Measurements from ENCODE around the gene NDST1.

Gene NDST1

DNA sequence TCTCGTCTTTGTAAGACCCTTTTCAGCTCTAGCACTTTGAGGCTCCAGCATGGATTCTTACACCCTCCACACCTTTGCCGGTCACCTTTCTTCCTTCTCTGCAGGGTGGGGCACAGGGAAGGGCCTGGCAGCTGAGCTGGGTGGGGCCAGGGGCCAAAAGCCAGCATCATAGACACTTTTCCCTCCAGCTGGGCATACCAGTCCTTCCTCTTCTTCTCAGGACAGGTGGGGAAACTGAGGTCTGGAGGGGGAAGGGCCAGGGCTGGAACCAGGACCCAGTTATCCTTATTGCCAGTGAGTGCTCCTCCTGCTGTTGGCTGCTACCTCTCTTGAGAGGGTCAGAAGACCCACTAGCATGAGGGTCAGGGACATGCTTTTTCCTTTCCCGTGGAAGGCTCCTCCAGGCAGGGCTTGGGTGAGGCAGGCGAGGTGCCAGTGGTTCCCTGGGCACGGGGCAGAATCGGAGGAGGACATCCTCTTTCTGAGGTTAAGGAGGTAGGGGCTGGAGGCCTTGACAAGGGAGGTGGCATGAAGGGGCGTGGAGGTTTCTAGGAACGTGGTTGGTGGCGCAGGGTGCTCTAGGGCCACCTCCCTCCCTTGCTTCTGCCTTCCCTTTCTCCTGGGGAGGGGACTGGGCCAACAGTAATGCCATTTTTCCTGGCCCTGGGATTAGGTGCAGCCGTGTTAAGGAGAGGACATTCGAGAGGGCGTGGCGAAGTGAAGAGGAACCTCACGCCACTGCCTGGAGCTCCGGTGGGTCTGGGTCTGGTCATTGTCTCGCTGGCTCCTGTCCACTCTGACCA, at the start of gene NDST1:
Gene NDST1, plus strand, starts transcription at position 658 of the 803 bp plus-strand sequence. CDS start 13,124 bp downstream, outside the sequence.
- peak within 1 kb of the TSS in 1 of 2 donors; percentile 14 for H3K4me3 ChIP-seq (ENCODE audit: low read depth in 1 of 2, low read length in 2 of 2)
- H3K9me3 ChIP-seq (ENCODE audit: control insufficient read depth in 1 of 2, low read length in 2 of 2), result no peaks in the 10 kb centered on the region
- peaks cover 68 to 71% of the 10 kb centered on the region in 2 donors for H3K4me1 ChIP-seq (ENCODE audit: control insufficient read depth in 1 of 2, insufficient read depth in 2 of 2, low read length in 2 of 2)
- peak within 1 kb of the TSS; percentile 11 to 35 for H3K9ac ChIP-seq (ENCODE audit: low read depth in 1 of 2, low read length in 2 of 2)
- no peaks in the 10 kb centered on the region for H3K36me3 ChIP-seq (ENCODE audit: control insufficient read depth in 1 of 2, insufficient read depth in 2 of 2, low read length in 2 of 2)
- H3K27ac ChIP-seq (ENCODE audit: low read depth, low read length), result peak within 1 kb of the TSS; percentile 30
- H3K27me3 ChIP-seq (ENCODE audit: control insufficient read depth in 1 of 2, insufficient read depth in 2 of 2, low read length in 2 of 2), result no peaks in the 10 kb centered on the region

DNA sequence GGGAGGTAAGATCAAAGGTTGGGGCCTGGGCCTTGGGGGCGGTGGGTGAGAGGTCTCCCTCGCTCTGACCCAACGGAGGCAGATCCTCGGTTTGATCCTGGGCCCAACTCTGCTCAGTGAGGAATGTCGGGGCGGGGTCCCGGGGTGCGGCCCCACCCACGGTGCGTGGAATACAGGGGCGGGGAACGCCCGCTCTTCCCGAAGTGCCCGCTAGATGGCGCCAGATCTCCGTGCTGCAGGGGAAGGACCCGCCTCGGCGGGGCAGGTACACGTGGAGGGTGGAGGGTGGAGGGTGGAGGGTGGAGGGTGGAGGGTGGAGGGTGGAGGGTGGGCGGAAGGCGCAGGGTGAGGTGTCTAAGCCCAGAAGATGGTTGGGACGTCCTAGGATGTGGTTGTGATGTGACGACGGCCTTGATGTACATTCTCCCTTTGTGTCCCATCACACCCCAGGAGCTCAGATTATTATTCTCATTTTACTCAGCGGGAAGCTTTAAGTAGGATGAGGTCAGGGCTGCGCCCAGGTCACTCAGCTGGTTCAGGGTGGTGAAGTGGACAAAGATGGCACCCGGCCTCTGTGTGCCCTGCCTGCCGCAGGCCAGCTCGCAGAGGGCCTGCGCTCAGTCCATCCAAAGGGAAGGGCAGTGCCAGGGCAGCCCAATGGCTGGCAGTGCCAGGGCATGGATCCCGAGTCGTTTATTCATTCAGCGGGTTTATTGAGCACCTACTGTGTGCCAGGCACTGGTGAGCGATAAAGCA, 49.0 kb upstream of the NDST1 start:
- Histone ChIP-seq H3K9ac (ENCODE audit: low read depth in 1 of 2, low read length in 2 of 2) (no peak overlapping the region), H3K36me3 (ENCODE audit: control insufficient read depth in 1 of 2, insufficient read depth in 2 of 2, low read length in 2 of 2) (no peaks in the 10 kb centered on the region), H3K27me3 (ENCODE audit: control insufficient read depth in 1 of 2, insufficient read depth in 2 of 2, low read length in 2 of 2) (no peaks in the 10 kb centered on the region), H3K4me3 (ENCODE audit: low read depth in 1 of 2, low read length in 2 of 2) (no peak overlapping the region), H3K27ac (ENCODE audit: low read depth, low read length) (no peak overlapping the region), H3K9me3 (ENCODE audit: control insufficient read depth in 1 of 2, low read length in 2 of 2) (no peaks in the 10 kb centered on the region), H3K4me1 (ENCODE audit: control insufficient read depth in 1 of 2, insufficient read depth in 2 of 2, low read length in 2 of 2) (no peaks in the 10 kb centered on the region)

DNA sequence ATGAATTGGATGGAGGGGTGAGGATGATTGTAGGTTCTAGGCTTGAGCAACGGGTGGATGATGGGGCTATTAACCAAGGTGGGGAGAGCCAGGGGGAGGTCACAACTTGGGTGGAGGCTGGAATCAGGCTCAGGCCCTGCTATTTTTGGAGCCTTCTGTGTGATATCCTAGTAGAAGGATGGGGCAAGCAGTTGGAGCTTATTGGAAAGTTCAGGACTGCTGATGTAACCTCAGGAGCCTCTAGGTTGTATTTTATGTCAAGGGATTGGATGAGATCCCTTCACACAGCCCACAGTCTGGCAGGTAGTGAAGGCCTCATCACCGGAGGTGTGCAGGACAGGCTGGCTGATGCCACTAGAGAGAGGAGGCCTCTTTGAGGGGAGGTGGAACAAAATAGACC, 47.1 kb upstream of the NDST1 start:
- Histone ChIP-seq H3K9me3 (ENCODE audit: control insufficient read depth in 1 of 2, low read length in 2 of 2) (no peaks in the 10 kb centered on the region), H3K27ac (ENCODE audit: low read depth, low read length) (no peak overlapping the region), H3K9ac (ENCODE audit: low read depth in 1 of 2, low read length in 2 of 2) (no peak overlapping the region), H3K36me3 (ENCODE audit: control insufficient read depth in 1 of 2, insufficient read depth in 2 of 2, low read length in 2 of 2) (no peaks in the 10 kb centered on the region), H3K27me3 (ENCODE audit: control insufficient read depth in 1 of 2, insufficient read depth in 2 of 2, low read length in 2 of 2) (no peaks in the 10 kb centered on the region), H3K4me3 (ENCODE audit: low read depth in 1 of 2, low read length in 2 of 2) (no peak overlapping the region), H3K4me1 (ENCODE audit: control insufficient read depth in 1 of 2, insufficient read depth in 2 of 2, low read length in 2 of 2) (no peaks in the 10 kb centered on the region)

DNA sequence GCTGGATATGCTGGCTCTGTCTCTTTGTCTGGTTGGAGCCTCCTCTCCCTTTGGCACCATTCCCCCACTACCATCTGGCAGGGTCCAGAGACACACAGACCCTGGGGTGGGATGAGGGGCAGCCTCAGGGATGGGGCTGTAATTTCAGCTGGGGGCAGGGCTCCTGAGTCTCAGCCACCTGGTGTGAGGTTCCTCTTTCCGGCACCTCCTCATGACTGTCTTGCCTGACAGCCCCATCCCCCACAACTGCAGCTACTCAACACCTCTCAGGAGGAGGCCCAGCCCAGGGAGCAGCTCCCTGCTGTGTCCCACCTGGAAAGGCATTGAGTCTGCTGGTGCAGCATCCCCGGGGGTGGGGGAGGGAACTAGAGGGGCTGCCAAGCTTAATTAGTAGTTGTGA, 46.7 kb upstream of the NDST1 start:
- Histone ChIP-seq H3K4me1 (ENCODE audit: control insufficient read depth in 1 of 2, insufficient read depth in 2 of 2, low read length in 2 of 2) (no peaks in the 10 kb centered on the region), H3K27me3 (ENCODE audit: control insufficient read depth in 1 of 2, insufficient read depth in 2 of 2, low read length in 2 of 2) (no peaks in the 10 kb centered on the region), H3K9me3 (ENCODE audit: control insufficient read depth in 1 of 2, low read length in 2 of 2) (no peaks in the 10 kb centered on the region), H3K9ac (ENCODE audit: low read depth in 1 of 2, low read length in 2 of 2) (no peak overlapping the region), H3K27ac (ENCODE audit: low read depth, low read length) (no peak overlapping the region), H3K4me3 (ENCODE audit: low read depth in 1 of 2, low read length in 2 of 2) (no peak overlapping the region), H3K36me3 (ENCODE audit: control insufficient read depth in 1 of 2, insufficient read depth in 2 of 2, low read length in 2 of 2) (no peaks in the 10 kb centered on the region)

DNA sequence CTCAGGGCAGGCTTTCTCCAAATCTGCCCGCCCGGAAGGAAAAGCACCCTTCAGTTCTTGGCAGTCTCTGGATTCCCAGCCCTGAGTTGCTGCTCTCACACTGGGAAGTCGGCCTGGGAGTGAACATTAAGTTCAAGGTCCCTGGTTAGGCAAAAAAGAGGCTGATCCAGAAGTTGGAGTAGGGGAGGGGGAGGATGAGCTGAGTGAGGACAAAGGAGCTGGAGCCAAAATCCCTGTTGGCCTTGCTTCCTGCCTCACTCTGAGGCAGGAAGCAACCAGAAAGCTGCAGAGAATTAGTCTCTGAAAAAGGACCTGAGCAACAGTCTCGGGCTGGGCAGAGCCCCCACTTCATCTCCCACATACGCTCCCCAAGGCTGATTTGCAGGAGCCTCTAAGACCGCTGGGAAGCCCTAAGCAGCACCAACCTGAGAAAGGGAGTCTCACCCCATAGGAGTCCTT, 43.3 kb upstream of the NDST1 start:
- Histone ChIP-seq H3K27me3 (ENCODE audit: control insufficient read depth in 1 of 2, insufficient read depth in 2 of 2, low read length in 2 of 2) (no peaks in the 10 kb centered on the region), H3K9me3 (ENCODE audit: control insufficient read depth in 1 of 2, low read length in 2 of 2) (no peaks in the 10 kb centered on the region), H3K27ac (ENCODE audit: low read depth, low read length) (no peak overlapping the region), H3K4me1 (ENCODE audit: control insufficient read depth in 1 of 2, insufficient read depth in 2 of 2, low read length in 2 of 2) (no peaks in the 10 kb centered on the region), H3K9ac (ENCODE audit: low read depth in 1 of 2, low read length in 2 of 2) (no peak overlapping the region), H3K36me3 (ENCODE audit: control insufficient read depth in 1 of 2, insufficient read depth in 2 of 2, low read length in 2 of 2) (no peaks in the 10 kb centered on the region), H3K4me3 (ENCODE audit: low read depth in 1 of 2, low read length in 2 of 2) (no peak overlapping the region)

DNA sequence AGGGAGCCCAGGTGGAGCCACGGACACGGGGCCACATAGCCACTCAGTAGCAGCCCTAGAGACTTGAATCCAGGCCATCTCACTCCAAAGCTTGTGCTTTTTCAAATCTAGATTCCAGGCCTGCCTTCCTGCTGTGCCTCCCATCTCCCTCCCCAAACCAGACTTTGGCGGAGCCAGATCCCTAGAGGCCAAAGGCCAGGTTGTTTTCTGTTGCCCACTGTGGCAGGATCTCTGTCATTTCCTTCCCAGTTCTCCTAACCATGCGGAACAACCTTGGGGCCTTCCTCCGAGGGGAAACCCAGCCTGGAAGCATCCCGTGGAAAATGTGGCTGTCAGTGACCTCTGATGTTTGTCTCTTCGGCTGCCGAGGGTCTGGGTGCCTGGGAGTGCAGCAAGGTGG, 42.0 kb upstream of the NDST1 start:
- Histone ChIP-seq H3K9ac (ENCODE audit: low read depth in 1 of 2, low read length in 2 of 2) (no peak overlapping the region), H3K36me3 (ENCODE audit: control insufficient read depth in 1 of 2, insufficient read depth in 2 of 2, low read length in 2 of 2) (no peaks in the 10 kb centered on the region), H3K27ac (ENCODE audit: low read depth, low read length) (no peak overlapping the region), H3K27me3 (ENCODE audit: control insufficient read depth in 1 of 2, insufficient read depth in 2 of 2, low read length in 2 of 2) (no peaks in the 10 kb centered on the region), H3K4me3 (ENCODE audit: low read depth in 1 of 2, low read length in 2 of 2) (no peak overlapping the region), H3K9me3 (ENCODE audit: control insufficient read depth in 1 of 2, low read length in 2 of 2) (no peaks in the 10 kb centered on the region), H3K4me1 (ENCODE audit: control insufficient read depth in 1 of 2, insufficient read depth in 2 of 2, low read length in 2 of 2) (no peaks in the 10 kb centered on the region)

DNA sequence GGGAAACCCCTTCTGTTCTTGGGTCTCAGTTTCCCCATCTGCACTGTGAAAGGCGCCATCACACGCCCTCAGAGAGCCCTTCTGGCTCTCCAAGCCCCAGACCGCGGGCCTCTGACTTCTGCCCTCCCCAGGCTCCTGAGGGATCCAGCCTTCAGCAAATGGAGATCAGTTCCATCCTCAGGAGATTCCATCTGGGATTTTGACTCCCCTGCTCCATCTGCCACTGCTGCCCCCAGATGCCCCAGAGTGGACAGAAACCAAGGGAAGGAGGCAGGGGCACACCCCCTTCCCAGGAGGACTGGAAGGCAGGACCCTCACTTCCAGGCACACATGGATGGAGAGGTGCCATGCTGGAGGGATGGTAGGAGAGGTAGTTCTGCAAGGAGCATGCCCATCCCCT, 39.7 kb upstream of the NDST1 start:
- Histone ChIP-seq H3K9ac (ENCODE audit: low read depth in 1 of 2, low read length in 2 of 2) (no peak overlapping the region), H3K27ac (ENCODE audit: low read depth, low read length) (no peak overlapping the region), H3K4me3 (ENCODE audit: low read depth in 1 of 2, low read length in 2 of 2) (no peak overlapping the region), H3K4me1 (ENCODE audit: control insufficient read depth in 1 of 2, insufficient read depth in 2 of 2, low read length in 2 of 2) (no peaks in the 10 kb centered on the region), H3K9me3 (ENCODE audit: control insufficient read depth in 1 of 2, low read length in 2 of 2) (no peaks in the 10 kb centered on the region), H3K27me3 (ENCODE audit: control insufficient read depth in 1 of 2, insufficient read depth in 2 of 2, low read length in 2 of 2) (no peaks in the 10 kb centered on the region), H3K36me3 (ENCODE audit: control insufficient read depth in 1 of 2, insufficient read depth in 2 of 2, low read length in 2 of 2) (no peaks in the 10 kb centered on the region)

DNA sequence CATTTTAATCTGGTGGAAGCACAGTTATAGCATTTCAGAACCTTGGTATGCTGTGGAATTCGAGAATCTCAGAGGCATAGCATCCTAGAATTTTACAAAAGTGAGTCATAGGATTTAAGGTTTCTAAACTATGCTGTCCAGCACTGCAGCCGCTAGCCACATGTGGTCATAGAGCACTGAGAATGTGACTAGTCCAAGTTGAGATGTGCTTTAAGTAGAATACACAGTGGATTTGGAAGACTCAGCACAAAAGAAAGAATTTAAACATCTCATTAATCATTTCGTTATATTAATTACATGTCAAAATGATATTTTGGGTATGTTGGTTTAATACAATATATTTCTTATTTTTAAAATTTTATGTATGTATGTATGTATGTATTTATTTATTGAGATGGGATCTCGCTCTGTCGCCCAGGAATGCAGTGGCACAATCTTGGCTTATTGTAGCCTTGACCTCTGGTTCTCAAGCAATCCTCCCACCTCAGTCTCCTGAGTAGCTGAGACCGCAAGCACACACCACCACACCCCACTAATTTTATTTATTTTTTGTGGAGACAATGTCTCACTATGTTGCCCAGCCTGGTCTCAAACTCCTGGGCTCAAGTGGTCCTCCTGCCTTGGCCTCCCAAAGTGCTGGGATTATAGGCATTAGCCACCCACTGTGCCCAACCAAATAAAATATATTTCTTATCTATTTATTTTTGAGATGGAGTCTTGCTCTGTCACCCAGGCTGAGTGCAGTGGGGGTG, 38.0 kb upstream of the NDST1 start:
- H3K27me3 ChIP-seq (ENCODE audit: control insufficient read depth in 1 of 2, insufficient read depth in 2 of 2, low read length in 2 of 2), result no peaks in the 10 kb centered on the region
- no peaks in the 10 kb centered on the region for H3K36me3 ChIP-seq (ENCODE audit: control insufficient read depth in 1 of 2, insufficient read depth in 2 of 2, low read length in 2 of 2)
- H3K27ac ChIP-seq (ENCODE audit: low read depth, low read length), result no peak overlapping the region
- H3K9ac ChIP-seq (ENCODE audit: low read depth in 1 of 2, low read length in 2 of 2), result no peak overlapping the region
- H3K4me3 ChIP-seq (ENCODE audit: low read depth in 1 of 2, low read length in 2 of 2), result no peak overlapping the region
- no peaks in the 10 kb centered on the region for H3K9me3 ChIP-seq (ENCODE audit: control insufficient read depth in 1 of 2, low read length in 2 of 2)
- H3K4me1 ChIP-seq (ENCODE audit: control insufficient read depth in 1 of 2, insufficient read depth in 2 of 2, low read length in 2 of 2), result no peaks in the 10 kb centered on the region

DNA sequence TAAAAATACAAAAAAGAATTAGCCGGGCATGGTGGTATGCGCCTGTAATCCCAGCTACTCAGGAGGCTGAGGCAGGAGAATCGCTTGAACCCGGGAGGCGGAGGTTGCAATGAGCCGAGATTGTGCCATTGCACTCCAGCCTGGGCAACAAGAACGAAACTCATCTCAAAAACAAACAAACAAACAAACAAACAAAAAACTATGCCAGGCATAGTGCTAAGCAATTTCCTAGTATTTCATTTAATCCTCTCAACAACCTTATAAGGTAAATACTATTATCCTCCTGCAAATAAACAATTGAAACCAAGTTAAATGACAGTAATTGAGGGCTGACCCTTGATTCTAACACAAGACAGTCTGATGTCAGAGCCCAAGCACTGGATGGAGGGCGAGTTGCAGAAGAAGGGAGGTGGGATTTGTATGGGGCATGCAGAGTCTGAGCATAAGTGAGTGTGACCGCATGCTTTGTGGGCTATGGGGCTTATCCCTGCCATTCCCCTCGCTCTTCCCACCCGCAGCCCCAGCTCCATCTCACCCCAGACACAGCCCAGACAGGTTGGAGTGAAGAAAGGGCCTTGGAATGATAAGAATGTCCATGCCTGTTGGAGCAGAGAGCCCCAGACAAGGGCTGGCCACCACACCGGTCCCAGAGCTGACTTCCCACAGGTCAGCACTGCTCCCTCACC, 34.1 kb upstream of the NDST1 start:
- Histone ChIP-seq H3K9me3 (ENCODE audit: control insufficient read depth in 1 of 2, low read length in 2 of 2) (no peaks in the 10 kb centered on the region), H3K27me3 (ENCODE audit: control insufficient read depth in 1 of 2, insufficient read depth in 2 of 2, low read length in 2 of 2) (peaks cover 0 to 3% of the 10 kb centered on the region in 2 donors), H3K9ac (ENCODE audit: low read depth in 1 of 2, low read length in 2 of 2) (no peak overlapping the region), H3K4me3 (ENCODE audit: low read depth in 1 of 2, low read length in 2 of 2) (no peak overlapping the region), H3K4me1 (ENCODE audit: control insufficient read depth in 1 of 2, insufficient read depth in 2 of 2, low read length in 2 of 2) (peaks cover 6% of the 10 kb centered on the region in 2 donors), H3K27ac (ENCODE audit: low read depth, low read length) (no peak overlapping the region), H3K36me3 (ENCODE audit: control insufficient read depth in 1 of 2, insufficient read depth in 2 of 2, low read length in 2 of 2) (no peaks in the 10 kb centered on the region)
